HG03442 (cell line): ENCODE measurements around the gene NTRK3.

Experiments
- ATAC-seq: cut with Tn5 transposase; IDR thresholded peaks from one replicate; pipeline ENCODE4 v1.9.1; 2021; ENCODE audit warnings: mild to moderate bottlenecking, moderate library complexity; ENCODE audit not compliant: unreplicated experiment

The NTRK3 gene

DNA sequence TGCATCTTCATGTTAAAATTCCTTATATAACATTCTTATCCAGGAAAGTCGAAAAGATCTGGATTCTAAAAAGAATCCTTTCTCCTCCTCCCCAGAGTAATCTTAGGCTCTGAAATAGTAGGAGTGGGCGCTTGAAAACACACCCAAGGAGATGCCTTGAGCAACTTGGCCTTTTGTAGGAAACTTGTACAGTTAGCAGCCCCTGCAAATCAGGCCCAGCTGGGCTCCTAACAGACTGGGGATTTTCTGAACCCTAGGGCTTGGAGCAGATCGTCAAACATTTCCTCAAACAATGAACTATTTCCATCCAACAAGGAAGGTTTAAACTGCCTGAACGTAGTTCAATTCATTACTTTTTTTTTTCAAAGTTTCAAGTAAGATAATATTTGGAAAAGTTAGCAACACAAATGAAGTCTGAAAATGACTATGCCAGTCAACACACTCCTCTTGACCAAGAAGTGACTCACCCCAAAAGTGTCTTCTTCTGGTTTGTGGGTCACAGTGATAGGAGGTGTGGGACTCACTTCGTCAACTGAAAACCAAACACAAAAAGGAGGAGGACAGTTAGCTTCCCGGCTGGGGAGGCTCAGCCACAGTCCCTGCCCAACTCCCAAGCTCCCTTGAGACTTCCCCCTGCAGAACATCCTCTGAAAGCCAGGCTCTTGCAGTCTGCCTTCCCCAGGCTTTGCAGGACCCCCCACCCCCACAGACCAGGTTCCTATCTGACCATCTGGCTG, 129.7 kb downstream of the NTRK3 start:
- no peak for ATAC-seq

DNA sequence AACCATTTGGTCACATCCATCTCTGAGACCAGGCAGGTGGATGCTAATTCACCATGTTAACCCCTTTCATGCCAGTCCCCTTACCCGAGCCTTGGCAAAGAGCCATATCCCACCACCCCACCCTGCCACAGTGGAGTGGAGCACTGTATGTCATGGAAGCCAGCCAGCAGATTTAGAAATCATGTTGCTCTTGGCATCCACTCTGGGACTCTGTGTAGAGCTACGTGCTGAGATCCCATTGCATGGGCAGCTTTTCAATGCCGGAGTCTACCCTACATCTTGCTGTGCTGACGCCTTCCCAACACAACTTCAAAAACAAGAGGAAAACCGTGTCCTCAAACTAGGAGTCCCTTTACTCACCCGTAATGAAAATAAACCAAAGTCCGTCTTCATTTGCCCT, 131.0 kb downstream of the NTRK3 start:
- no peak for ATAC-seq

DNA sequence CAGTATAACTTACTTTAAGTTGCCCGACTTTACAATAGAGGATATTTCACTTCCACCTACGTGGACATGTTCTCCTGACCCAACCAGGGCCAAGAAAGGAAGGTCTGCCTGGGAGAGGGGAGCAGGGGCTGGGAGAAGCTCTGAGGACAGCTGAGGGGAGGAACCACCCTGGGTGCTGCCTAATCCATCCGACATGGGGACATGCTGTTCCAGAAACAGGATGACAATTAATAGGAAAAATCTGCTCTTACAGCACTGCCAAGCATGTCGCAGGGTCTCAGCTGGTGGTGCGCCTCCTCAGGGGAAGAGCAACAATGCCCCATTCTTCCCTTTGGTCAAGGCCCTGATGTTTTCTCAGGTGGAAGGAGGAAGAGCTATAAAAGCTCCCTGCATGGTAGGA, 132.3 kb downstream of the NTRK3 start:
- no peak for ATAC-seq

DNA sequence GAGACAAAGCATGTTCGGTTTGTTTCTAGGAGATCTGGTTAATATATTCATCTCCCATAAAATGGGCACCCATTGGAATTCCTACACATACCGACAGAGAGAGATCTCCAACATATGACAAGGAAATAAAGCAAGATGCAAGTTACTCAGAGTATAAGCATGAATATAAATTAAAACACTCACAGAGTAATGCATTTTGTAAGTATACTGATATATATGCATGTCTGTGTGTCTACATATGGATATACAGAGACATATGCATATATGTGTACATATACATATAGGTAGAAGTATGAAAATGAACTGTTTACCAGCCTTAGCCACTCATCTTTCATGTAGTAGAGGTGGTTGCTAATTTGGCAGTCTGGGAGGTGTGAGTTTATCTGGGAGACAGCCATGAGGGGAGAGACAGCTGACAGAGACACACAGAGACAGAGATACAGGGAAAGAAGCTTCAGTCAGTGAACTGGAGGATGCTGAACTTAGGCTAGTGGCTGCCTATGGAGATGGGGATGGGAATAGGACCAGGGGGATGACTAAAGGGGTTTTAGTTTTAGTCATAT, 134.5 kb downstream of the NTRK3 start:
- no peak for ATAC-seq

DNA sequence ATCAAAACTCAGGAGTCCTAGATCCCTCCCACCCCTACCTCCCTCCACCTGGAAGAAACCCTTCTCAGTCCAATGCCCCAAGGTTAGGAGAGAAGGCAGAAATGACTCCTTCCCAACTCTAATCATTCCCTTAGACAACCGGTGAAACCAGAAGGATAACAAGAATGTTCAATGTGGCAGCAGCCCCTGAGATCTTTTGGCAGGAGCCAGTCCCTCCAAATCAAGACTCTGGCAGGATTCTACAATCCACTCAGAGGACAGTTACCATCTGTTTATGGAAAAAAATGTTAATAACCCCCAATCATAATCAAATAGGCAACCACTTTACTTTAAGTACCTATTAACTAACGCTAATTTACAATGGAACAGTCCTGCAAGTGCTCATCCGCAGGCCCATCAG, 136.5 kb downstream of the NTRK3 start:
- no peak for ATAC-seq

DNA sequence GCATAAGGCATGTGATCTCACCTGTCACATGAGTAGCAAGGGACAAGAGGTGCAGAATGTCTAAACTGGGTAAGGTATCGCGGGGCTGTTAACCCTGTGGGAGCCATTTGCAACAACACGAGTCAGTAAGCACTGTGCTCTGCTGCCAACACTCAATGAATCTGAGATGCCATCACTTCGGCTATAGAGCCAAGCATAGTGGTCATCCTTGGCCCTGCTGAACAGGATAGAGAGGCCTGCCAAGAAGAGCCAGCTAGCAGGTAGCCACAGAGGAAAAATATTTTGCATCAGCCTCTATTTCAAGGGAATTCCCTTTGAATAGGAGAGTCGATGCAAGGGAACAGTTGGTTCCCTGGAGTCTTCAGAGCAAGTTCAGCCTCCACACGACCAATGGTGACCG, 137.8 kb downstream of the NTRK3 start:
- ATAC-seq, result no peak

DNA sequence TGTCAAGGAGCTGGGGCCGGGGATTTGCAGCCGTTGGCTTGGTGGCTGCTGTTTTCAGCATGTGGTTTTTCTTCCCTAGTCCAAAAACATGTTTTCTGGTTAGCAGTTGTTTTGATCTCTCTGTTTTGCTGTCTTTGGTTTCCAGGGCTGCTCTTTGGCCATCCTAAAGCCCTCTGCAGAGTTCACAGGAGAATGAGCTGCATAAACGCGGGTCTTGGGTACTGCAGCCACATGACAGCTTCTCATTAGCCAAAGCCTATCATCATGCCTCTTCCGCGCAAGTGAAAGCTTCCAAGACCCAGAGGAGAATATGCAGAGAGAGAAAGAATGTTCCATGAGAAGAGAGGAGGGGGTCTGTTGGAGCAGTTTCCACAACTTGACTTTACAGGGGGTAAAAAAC, 138.5 kb downstream of the NTRK3 start:
- no peak for ATAC-seq

DNA sequence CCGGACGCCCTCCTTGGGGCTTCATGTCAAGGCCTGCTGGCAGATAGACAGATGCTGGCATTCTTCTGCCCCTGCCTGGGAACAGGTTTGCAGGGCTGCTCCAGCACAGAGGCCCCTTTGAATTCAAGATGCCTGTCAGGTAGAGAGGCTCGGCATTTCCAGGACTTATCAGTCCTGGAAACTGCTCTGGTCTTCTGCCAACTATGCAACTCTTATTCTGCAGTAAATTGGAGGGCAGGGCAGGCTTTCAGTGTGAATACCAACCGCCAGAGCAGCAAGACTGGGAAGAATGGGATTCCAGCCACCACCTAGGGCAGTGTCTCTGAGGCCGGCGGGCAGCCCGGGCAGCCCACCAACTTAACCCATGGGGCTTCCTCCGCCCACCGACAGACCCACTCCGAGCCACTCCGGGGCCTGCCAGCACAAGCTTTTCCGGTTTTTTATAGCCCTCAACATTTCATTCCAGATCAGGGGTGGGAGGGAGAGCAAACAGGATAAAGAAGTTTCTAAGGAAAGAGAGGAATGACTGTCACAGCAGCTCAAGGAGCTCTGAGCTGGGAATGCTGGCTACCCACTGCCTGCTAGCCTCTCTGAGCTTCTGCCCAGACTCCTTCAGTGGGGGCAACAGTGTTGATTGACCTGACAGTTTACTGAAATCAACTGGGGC, 140.9 kb downstream of the NTRK3 start:
- ATAC-seq, result no peak

DNA sequence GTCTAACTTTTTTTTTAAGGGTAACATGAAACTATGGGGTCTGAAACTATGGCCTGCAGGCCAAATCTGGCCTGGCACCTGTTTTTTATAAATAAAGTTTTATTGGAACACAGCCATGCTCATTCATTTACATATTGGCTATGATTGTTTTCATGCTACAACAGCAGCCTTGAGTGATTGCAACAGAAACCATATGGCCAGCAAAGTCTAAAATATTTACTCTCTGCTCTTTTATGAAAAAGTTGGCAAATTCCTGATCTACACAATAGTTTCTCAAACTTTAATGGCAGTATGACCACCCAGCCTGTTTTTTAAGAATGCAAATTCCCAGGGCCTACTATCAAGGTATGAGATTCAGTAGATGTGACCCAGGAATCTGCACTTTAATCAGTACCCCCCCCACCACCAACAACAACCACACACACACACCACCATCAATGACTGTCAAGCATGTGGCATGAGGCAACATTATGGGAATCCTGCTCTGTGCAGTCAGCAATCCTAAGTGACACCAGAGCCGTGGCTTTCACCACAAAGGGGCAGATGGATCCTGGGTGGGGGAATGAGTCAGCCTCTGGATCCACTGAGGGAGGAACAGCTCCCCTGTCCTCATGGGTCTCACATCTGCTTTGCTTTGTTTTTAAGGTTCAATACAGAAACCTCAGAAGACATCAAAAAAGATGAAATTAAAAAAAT, 142.8 kb downstream of the NTRK3 start:
- ATAC-seq, result no peak

DNA sequence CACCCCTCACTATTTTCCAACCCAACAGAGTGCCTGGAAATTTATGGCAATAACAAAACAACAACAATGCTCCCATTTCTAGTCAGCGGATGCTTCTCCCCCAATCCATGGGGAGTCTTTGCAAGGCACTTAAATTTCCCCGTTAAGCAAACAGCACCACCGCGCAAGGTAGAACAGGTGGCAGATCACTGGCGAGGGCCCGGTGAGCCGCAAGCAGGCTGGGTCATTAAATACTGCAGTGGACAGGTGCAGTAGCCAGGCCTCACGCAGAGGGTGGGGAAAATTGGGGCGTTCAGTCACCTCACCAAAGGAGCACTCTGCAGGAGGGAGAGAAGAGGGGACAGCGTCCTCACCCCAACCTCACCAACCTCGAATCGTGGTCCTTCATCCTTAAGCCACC, 147.5 kb downstream of the NTRK3 start:
- no peak for ATAC-seq

DNA sequence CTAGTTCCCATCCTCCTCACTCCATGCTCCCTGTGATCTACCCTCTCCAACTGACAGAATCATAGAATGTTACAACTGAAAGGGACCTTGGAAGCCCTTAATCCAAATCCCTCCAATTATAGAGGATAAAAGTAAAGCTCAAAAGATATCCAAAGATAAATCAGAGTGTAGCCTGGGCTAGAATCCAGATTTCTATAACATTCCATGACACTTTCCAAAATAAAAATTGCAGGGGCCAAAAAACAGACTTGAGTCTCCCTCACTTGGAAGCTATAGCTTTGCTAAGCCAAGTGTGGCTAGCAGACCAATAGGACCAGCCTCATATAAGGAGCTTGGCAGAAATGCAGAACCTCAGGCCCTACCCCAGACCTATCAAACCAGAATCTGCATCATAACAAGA, 148.1 kb downstream of the NTRK3 start:
- no peak for ATAC-seq

DNA sequence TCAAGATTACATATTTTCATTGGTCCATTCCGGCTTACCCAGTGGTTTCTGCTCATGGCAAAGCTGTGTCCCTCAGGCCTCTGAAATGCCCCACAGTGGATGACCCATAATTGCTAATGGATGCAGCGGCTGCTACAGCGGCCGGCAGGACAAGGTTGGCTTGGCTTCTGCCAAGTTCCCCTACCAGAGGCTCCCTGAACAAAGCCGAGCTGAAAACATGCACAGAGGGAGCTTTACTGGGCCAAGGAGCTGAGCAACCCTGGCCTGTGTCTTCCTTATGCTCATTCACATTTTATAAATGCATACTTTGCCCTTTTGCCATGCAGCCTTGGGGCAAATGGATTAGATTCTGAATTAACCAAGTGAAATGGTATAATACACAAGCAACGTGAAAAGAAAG, 150.5 kb downstream of the NTRK3 start:
- ATAC-seq, result no peak

DNA sequence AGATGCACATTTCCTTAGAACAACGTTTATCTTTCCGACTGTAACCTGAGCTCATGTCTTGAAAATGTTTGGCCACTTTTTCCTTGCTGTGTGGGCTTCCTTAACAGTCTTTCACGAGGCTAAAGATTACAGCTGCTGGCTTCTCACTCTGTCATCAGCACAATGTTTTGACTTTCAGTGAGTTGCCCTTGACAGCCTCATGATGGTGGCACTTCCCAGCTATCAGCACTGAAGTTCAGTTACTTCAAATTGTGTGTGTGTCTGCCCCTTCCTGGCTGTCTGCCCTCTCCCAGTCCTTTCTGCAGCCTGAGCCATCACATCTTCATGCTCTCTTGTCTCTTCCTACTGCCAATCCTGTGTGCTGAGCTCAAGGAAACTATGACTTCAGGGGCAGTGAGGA, 152.2 kb downstream of the NTRK3 start:
- ATAC-seq, result no peak

DNA sequence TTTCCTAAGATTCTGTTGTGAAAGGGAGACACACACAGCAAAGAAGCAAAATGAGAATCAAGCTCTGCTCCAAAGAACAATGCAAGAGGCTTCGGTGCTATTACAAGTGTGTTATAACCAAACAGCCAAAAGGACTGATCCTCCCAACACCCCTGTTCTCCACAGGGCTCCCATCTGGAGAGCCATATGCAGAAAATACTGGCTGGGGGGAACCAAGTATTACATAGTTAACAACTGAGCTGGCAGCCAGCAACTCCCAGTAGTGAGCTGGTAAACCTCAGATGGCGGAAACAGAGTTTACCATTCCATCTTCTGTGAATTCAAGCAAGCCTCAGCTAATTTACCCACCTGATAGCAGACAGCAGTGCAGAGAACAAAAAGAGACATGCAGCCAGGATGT, 156.4 kb downstream of the NTRK3 start:
- ATAC-seq, result no peak

DNA sequence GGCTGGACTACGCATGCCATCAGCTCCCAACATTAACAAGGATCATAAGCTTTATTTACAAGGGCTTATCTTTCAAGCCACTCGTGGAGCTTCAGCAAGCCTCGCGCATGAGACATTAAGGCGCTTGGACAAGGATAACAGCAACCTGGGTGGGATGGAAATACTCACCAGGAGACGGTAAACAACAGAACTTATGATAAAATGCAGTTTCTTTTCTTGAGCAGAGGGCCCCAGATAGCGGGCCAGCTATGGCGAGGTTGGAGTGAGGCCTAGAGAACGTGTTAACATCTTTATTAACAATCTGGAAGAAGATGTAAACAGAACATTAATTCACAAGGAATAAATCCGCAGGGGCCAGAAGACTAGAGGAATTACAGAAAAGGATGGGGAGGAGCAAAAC, 158.2 kb downstream of the NTRK3 start:
- ATAC-seq, result no peak

DNA sequence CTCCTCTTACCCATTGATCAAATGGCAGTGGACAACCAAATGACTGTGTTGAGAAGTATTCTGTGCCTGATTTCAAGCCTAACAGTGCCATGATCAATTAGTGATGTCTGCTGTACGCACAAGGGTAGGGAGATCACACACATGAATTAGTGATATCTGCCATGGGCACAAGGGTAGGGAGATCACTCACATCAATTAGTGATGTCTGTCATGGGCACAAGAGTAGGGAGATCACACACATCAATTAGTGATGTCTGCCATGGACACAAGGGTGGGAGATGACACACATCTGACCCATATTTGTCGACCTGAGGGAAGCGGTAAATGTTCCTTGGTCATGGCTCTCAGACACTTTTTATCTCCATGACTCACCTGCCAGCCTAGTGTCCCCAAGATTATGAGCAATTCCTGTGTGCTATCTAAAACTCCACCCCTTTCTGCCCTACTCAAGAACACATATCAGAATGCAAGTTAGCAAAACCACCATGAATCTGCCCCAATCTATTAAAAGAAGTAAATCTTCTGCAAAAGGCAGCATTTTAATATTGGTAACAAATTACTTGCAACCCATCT, 165.0 kb downstream of the NTRK3 start:
- ATAC-seq, result no peak

DNA sequence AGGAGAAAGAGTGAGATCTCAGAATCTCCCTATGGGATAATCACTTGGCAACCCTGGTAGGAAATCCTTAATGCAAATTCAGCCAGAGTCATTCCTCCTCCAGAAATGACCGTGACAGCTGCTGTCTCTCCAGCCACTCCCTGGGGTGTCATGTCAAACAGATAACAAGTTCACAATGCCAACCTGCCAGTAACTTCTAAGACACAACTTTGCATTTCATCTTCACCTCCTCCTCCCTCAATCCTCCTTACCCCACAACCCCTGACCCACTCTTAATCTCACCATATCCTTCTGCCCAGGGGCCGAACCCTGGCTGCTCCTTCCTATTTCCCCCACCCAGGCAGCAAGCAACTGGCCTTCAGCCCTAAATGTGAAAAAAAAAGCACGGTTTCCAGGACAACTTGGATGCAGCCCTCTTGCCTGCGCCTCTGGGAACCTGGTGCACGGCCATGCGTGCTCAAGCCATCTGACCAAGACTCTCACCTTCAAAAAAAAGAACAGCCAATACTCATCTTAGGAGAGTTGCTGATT, 166.0 kb downstream of the NTRK3 start:
- no peak for ATAC-seq

DNA sequence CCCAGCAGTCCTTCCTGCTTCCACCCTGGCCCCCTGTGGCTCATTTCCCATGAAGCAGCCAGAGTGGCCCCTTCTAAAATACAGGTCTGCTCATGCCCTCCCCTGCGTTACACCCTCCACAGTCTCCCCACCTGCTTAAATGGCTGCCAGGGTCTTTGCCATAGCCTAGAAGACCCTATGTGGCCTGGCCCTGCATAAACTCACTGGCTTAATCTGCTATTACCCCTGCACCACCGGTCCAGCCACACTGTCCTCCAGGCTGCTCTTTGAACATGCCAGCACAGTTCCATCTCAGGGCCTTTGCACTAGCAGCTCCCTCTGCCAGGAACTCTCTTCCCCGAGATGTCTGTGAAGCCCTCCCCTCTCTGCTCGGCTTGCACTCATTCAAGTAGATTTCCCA, 166.8 kb downstream of the NTRK3 start:
- no peak for ATAC-seq

DNA sequence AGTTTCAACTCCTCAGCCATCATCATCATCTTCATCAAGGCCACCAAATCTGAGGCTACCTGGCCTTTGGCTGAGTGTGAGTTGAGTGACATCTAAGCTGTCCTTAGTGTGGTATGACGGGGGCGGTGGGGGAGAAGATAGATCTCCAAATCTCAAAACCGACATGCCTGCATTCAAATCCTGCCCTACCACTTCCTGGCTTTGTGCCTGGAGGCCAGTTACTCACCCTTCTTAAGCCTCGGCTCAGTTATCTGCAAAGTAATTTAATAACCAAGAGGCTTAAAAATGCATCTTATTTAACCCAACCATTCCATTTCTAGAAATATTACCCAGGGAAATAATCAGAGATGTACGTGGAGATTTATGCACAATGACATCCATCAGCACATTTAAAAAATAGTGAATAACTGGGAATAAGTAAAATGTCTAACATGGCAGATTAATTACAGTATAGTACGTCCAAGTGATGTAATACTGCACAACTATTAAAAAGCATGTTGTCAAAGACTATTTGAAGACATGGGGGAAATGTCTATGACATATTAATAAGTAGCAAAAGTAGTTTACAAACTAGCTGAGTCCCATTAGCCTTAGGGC, 167.4 kb downstream of the NTRK3 start:
- no peak for ATAC-seq

DNA sequence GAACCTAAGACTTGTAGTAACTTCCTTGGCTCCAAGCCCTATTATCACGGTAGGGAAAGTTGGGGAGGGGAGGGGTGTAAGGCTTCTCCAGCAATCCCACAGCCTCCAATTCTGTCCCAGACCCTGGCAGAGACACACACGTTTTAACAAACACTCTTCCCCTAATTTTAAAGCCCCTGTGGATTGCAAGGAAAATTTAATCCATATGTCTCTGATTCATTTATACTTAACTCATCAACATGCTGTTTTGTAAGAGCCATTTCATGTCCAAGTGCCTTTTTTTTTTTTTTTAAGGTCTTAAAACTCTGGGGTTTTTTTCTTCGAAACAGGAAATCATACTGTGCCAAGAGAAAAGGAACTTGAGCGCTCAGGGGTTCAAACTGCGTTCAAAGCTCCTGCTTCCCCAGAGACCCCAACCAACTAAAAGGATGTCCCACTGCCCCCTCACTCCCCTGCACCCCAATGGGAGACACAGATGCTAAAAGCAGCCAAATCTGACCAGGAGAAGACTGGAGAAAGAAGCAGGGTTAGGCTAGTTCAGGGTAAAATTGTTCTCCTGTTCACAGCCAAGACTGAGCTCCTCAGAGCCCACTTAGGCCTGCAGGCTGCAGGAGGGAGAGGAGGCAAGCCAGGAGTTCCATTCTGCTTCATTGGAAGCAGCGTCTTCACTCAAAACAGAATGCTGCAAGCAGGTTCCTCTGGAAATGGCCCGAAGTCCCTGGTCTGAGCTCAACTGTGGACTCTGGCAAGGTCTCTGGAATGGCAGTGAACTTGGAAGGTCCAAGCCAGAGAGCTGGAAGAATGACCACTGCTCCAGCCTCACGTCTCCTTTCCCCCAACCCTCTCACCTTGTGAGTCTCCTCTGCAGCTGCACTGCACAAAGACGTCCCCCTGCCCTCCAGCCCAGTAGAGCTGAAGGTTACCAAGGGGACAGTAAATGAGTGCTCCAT, 172.5 kb downstream of the NTRK3 start:
- no peak for ATAC-seq
